Right lobe of liver (tissue), 4 donors: ENCODE measurements around the gene ALK.

Experiments
- POLR2A ChIP-seq: fragments of 450-650 bp; IDR thresholded peaks from one replicate; pipeline ENCODE4 v1.6.1; 2017; ENCODE audit warnings: antibody characterized with exemption, mild to moderate bottlenecking
- TF ChIP-seq, protein P1 (sequence below), 4 donors: fragments of 200-600 bp in 3 of 4; fragments of 450-650 bp in 1 of 4; IDR thresholded peaks; one replicate each; pipeline versions ENCODE4 v1.5.1 to v1.8.0; 2016 to 2022; ENCODE audit warnings: antibody characterized with exemption in 4 of 4, mild to moderate bottlenecking in 2 of 4
- donor health status: DM: no; HTN: no; CAD: no.
- donor health status: DM: no; HTN: no; CAD: no.
- donor health status: DM: no; HTN: yes; CAD: no.

DNA sequence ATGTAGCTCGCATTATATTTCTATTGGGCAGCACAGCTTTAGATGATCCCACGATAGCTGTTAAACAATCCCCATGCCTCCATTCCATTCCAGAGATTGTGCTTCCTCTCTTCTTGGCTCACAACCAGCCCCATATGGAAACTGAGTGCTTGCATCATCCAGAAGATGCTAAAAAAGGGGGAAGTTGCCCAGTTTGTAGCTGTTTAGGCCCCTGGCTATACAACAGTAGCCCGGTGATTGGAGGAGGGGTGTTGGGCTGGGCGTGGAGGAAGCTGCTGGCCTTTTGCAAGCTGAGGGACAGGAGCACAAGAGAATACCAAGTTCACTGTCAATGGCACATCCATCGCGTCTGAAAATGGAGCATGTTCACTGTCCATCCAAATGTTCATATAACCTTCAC is 360.2 kb downstream of the ALK start:
- TF ChIP-seq, protein P1, sequence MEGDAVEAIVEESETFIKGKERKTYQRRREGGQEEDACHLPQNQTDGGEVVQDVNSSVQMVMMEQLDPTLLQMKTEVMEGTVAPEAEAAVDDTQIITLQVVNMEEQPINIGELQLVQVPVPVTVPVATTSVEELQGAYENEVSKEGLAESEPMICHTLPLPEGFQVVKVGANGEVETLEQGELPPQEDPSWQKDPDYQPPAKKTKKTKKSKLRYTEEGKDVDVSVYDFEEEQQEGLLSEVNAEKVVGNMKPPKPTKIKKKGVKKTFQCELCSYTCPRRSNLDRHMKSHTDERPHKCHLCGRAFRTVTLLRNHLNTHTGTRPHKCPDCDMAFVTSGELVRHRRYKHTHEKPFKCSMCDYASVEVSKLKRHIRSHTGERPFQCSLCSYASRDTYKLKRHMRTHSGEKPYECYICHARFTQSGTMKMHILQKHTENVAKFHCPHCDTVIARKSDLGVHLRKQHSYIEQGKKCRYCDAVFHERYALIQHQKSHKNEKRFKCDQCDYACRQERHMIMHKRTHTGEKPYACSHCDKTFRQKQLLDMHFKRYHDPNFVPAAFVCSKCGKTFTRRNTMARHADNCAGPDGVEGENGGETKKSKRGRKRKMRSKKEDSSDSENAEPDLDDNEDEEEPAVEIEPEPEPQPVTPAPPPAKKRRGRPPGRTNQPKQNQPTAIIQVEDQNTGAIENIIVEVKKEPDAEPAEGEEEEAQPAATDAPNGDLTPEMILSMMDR (IDR thresholded peaks at IDR 0.05): no peak
- no peak for TF ChIP-seq POLR2A
